GM12878 (cell line): ENCODE results near the gene CD70. TPM values are rescaled to one million over a fixed set of nuclear protein-coding genes. Genes with fewer than 3 reads are reported as not detected.

Experiments
- CREB1 ChIP-seq: IDR thresholded peaks from 2 replicates; pipeline ENCODE4 v1.6.1; 2012; ENCODE audit warnings: low read depth, mild to moderate bottlenecking, inconsistent platforms
- FOS ChIP-seq: IDR thresholded peaks from 3 replicates; pipeline ENCODE4 v1.6.1; 2011; ENCODE audit warnings: borderline replicate concordance; ENCODE audit not compliant: insufficient read length; ENCODE audit errors: extremely low read depth
- FOXK2 ChIP-seq: fragments of 450-650 bp; IDR thresholded peaks from 2 replicates; pipeline ENCODE4 v1.6.1; 2017; ENCODE audit warnings: mild to moderate bottlenecking, moderate library complexity
- IKZF1 ChIP-seq: fragments of 450-650 bp; conservative IDR thresholded peaks from 2 replicates; pipeline ENCODE4 v1.6.1; 2017; ENCODE audit warnings: antibody characterized with exemption, mild to moderate bottlenecking
- JUND ChIP-seq: IDR thresholded peaks from 2 replicates; pipeline ENCODE4 v1.6.1; 2012; ENCODE audit warnings: low read depth, mild to moderate bottlenecking, low read length, improper control_type of control experiment, moderate library complexity
- KAT2A ChIP-seq: conservative IDR thresholded peaks from 2 replicates; pipeline ENCODE4 v1.6.1; 2011; ENCODE audit warnings: low read depth, low read length; ENCODE audit not compliant: control insufficient read depth
- MTA3 ChIP-seq: IDR thresholded peaks from 2 replicates; pipeline ENCODE4 v1.6.1; 2012; ENCODE audit warnings: low read length, inconsistent platforms, borderline replicate concordance
- MYB ChIP-seq: fragments of 150-350 bp; IDR thresholded peaks from 2 replicates; pipeline ENCODE4 v1.6.1; 2014; ENCODE audit warnings: mild to moderate bottlenecking, low read depth, low read length, borderline replicate concordance
- POLR2AphosphoS5 ChIP-seq: IDR thresholded peaks from 2 replicates; pipeline ENCODE4 v1.6.1; 2011; ENCODE audit warnings: mild to moderate bottlenecking, low read length, inconsistent platforms
- RB1 ChIP-seq: fragments of 450-650 bp; formaldehyde crosslinking; IDR thresholded peaks from 2 replicates; pipeline ENCODE4 v1.6.1; 2017; ENCODE audit warnings: mild to moderate bottlenecking, borderline replicate concordance
- RBBP5 ChIP-seq: fragments of 200-600 bp; sonication (generic); conservative IDR thresholded peaks from 2 replicates; pipeline ENCODE4 v1.6.1; 2016
- RUNX3 ChIP-seq: IDR thresholded peaks from 2 replicates; pipeline ENCODE4 v1.6.1; 2012; ENCODE audit warnings: low read length, inconsistent platforms
- SIX5 ChIP-seq: IDR thresholded peaks from 2 replicates; pipeline ENCODE4 v1.6.1; 2011; ENCODE audit warnings: mild to moderate bottlenecking, low read depth, low read length, moderate library complexity; ENCODE audit not compliant: severe bottlenecking
- SREBF1 ChIP-seq: IDR thresholded peaks from 2 replicates; pipeline ENCODE4 v1.6.1; 2012; ENCODE audit warnings: mild to moderate bottlenecking, low read length
- SUZ12 ChIP-seq: fragments of 200-600 bp; sonication (generic); IDR thresholded peaks from one replicate; pipeline ENCODE4 v1.6.1; 2018; ENCODE audit warnings: antibody characterized with exemption, mild to moderate bottlenecking; ENCODE audit not compliant: unreplicated experiment
- polyA plus RNA-seq, 11 experiments: library from polyadenylated mRNA; depleted of rRNA in 4 of 11; unstranded in 6 of 11; stranded (reverse) in 5 of 11; fragments of >200 nt; fragmentation: Nextera tagmentation in 4 of 11; fragmentation: Illumina TruSeq in 1 of 11; extraction: Ambion mirVana in 4 of 11; extraction: Trizol in 1 of 11; gene quantifications; 1 replicate in 1 of 11; 2 replicates in 10 of 11; pipeline versions ENCODE4 v1.2.1 to v1.2.3, GENCODE V29; 2011 to 2016; ENCODE audit warnings: inconsistent platforms in 2 of 11, missing spikeins in 2 of 11, low read depth in 1 of 11
- total RNA-seq, 4 experiments: library from RNA; depleted of rRNA in 3 of 4; stranded (reverse); fragments of >200 nt in 3 of 4; fragmentation: Illumina TruSeq in 1 of 4; extraction: Trizol in 1 of 4; gene quantifications; 2 replicates each; pipeline versions ENCODE4 v1.2.1 to v1.2.3, GENCODE V29; 2013 to 2021
- TF ChIP-seq, protein P1 (sequence below): fragments of 450-650 bp; IDR thresholded peaks from 2 replicates; pipeline ENCODE4 v1.6.1; 2016; ENCODE audit warnings: mild to moderate bottlenecking, moderate library complexity, borderline replicate concordance
- TF ChIP-seq, protein P2 (sequence below): IDR thresholded peaks from 2 replicates; pipeline ENCODE4 v1.6.1; 2012; ENCODE audit warnings: mild to moderate bottlenecking, low read depth, low read length
- TF ChIP-seq, protein P3 (sequence below): fragments of 450-650 bp; IDR thresholded peaks from 2 replicates; pipeline ENCODE4 v1.6.1; 2017; ENCODE audit warnings: mild to moderate bottlenecking, low read depth, inconsistent platforms; ENCODE audit not compliant: poor library complexity, severe bottlenecking
- TF ChIP-seq, protein P4 (sequence below): fragments of 450-650 bp; IDR thresholded peaks from 2 replicates; pipeline ENCODE4 v1.6.1; 2017; ENCODE audit warnings: mild to moderate bottlenecking

CD70 gene
- total and polyA plus RNA-seq, 10 of the 15 experiments (the other 5 are each of a cell fraction or from before 2014, with no cell fraction given) = 16.4 to 441 (median 265) TPM

DNA sequence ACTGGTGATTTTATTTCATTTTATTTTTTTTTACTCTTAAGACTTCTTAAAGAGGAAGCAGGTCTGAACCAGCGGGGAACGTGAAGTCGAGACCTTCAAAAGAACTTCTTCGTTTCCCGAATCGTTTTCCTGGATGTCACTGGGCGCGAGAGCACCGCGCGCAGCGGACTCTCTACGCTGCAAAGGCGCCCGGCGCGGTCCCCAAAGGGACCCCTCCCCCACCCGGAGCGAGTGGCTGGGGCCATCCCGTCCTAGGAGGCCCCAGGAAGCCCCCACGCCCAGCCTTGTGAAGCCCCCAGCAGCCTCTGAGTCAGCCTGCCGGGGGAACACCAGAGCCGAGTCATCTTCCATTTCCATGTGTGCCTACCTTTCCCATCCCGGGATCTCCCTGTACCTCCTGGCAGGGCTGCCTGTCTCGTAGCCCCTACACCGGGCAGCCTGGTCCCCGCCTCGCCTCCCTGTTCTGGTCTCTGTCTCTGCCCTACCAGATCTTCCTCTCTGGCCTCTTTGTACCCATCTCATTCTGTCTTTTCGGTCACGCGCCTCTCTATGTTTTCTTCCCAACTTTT, 608 bp downstream of the CD70 start (continued):
- TF ChIP-seq, protein P1, sequence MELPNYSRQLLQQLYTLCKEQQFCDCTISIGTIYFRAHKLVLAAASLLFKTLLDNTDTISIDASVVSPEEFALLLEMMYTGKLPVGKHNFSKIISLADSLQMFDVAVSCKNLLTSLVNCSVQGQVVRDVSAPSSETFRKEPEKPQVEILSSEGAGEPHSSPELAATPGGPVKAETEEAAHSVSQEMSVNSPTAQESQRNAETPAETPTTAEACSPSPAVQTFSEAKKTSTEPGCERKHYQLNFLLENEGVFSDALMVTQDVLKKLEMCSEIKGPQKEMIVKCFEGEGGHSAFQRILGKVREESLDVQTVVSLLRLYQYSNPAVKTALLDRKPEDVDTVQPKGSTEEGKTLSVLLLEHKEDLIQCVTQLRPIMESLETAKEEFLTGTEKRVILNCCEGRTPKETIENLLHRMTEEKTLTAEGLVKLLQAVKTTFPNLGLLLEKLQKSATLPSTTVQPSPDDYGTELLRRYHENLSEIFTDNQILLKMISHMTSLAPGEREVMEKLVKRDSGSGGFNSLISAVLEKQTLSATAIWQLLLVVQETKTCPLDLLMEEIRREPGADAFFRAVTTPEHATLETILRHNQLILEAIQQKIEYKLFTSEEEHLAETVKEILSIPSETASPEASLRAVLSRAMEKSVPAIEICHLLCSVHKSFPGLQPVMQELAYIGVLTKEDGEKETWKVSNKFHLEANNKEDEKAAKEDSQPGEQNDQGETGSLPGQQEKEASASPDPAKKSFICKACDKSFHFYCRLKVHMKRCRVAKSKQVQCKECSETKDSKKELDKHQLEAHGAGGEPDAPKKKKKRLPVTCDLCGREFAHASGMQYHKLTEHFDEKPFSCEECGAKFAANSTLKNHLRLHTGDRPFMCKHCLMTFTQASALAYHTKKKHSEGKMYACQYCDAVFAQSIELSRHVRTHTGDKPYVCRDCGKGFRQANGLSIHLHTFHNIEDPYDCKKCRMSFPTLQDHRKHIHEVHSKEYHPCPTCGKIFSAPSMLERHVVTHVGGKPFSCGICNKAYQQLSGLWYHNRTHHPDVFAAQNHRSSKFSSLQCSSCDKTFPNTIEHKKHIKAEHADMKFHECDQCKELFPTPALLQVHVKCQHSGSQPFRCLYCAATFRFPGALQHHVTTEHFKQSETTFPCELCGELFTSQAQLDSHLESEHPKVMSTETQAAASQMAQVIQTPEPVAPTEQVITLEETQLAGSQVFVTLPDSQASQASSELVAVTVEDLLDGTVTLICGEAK = no peak
- no peak for TF ChIP-seq SIX5
- TF ChIP-seq POLR2AphosphoS5 = no peak; the same call in 1 of the 2 replicates
- no peak for TF ChIP-seq RUNX3
- TF ChIP-seq MYB = no peak
- no peak for TF ChIP-seq IKZF1
- TF ChIP-seq CREB1 = no peak; the same call in 1 of the 2 replicates
- no peak for TF ChIP-seq KAT2A
- TF ChIP-seq MTA3 = no peak
- TF ChIP-seq SREBF1 = no peak
- TF ChIP-seq, protein P2, sequence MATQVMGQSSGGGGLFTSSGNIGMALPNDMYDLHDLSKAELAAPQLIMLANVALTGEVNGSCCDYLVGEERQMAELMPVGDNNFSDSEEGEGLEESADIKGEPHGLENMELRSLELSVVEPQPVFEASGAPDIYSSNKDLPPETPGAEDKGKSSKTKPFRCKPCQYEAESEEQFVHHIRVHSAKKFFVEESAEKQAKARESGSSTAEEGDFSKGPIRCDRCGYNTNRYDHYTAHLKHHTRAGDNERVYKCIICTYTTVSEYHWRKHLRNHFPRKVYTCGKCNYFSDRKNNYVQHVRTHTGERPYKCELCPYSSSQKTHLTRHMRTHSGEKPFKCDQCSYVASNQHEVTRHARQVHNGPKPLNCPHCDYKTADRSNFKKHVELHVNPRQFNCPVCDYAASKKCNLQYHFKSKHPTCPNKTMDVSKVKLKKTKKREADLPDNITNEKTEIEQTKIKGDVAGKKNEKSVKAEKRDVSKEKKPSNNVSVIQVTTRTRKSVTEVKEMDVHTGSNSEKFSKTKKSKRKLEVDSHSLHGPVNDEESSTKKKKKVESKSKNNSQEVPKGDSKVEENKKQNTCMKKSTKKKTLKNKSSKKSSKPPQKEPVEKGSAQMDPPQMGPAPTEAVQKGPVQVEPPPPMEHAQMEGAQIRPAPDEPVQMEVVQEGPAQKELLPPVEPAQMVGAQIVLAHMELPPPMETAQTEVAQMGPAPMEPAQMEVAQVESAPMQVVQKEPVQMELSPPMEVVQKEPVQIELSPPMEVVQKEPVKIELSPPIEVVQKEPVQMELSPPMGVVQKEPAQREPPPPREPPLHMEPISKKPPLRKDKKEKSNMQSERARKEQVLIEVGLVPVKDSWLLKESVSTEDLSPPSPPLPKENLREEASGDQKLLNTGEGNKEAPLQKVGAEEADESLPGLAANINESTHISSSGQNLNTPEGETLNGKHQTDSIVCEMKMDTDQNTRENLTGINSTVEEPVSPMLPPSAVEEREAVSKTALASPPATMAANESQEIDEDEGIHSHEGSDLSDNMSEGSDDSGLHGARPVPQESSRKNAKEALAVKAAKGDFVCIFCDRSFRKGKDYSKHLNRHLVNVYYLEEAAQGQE = no peak
- no peak for TF ChIP-seq RBBP5
- TF ChIP-seq, protein P3, sequence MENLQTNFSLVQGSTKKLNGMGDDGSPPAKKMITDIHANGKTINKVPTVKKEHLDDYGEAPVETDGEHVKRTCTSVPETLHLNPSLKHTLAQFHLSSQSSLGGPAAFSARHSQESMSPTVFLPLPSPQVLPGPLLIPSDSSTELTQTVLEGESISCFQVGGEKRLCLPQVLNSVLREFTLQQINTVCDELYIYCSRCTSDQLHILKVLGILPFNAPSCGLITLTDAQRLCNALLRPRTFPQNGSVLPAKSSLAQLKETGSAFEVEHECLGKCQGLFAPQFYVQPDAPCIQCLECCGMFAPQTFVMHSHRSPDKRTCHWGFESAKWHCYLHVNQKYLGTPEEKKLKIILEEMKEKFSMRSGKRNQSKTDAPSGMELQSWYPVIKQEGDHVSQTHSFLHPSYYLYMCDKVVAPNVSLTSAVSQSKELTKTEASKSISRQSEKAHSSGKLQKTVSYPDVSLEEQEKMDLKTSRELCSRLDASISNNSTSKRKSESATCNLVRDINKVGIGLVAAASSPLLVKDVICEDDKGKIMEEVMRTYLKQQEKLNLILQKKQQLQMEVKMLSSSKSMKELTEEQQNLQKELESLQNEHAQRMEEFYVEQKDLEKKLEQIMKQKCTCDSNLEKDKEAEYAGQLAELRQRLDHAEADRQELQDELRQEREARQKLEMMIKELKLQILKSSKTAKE = no peak
- TF ChIP-seq FOS = no peak
- TF ChIP-seq JUND = no peak
- no peak for TF ChIP-seq RB1
- TF ChIP-seq, protein P4, sequence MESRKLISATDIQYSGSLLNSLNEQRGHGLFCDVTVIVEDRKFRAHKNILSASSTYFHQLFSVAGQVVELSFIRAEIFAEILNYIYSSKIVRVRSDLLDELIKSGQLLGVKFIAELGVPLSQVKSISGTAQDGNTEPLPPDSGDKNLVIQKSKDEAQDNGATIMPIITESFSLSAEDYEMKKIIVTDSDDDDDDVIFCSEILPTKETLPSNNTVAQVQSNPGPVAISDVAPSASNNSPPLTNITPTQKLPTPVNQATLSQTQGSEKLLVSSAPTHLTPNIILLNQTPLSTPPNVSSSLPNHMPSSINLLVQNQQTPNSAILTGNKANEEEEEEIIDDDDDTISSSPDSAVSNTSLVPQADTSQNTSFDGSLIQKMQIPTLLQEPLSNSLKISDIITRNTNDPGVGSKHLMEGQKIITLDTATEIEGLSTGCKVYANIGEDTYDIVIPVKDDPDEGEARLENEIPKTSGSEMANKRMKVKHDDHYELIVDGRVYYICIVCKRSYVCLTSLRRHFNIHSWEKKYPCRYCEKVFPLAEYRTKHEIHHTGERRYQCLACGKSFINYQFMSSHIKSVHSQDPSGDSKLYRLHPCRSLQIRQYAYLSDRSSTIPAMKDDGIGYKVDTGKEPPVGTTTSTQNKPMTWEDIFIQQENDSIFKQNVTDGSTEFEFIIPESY = no peak
- TF ChIP-seq SUZ12 = no peak
- TF ChIP-seq FOXK2 = no peak
